PC-9 (cell line): ENCODE data around the gene PRB3.

Experiments
- EZH2 ChIP-seq: fragments of 200-600 bp; sonication (generic); IDR thresholded peaks from 2 replicates; pipeline ENCODE4 v1.8.0; 2017; ENCODE audit warnings: antibody characterized with exemption, low read depth
- TF ChIP-seq, protein P1 (sequence below): fragments of 200-600 bp; sonication (generic); conservative IDR thresholded peaks from 2 replicates; pipeline ENCODE4 v1.6.1; 2017; ENCODE audit warnings: mixed run types, antibody characterized with exemption, mild to moderate bottlenecking, moderate library complexity

DNA sequence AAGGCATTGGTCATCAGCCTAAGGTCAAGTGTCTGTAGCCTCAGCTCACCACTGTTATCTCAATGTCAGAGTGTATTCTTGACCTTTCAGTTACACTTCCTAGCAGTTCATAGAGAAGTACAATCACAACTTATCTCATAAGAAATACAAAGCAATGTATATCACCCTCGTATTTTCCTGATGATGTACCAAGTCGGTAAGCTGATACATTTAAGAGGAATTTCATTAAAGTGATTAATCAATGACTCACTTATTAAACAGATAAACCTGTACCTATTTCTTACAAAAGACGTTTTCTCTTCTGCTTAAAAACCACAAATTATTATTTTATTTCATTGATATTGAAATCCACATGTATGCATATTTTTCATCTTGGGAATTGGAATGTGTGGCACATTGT is 3.9 kb upstream of the PRB3 start:
- TF ChIP-seq, protein P1, sequence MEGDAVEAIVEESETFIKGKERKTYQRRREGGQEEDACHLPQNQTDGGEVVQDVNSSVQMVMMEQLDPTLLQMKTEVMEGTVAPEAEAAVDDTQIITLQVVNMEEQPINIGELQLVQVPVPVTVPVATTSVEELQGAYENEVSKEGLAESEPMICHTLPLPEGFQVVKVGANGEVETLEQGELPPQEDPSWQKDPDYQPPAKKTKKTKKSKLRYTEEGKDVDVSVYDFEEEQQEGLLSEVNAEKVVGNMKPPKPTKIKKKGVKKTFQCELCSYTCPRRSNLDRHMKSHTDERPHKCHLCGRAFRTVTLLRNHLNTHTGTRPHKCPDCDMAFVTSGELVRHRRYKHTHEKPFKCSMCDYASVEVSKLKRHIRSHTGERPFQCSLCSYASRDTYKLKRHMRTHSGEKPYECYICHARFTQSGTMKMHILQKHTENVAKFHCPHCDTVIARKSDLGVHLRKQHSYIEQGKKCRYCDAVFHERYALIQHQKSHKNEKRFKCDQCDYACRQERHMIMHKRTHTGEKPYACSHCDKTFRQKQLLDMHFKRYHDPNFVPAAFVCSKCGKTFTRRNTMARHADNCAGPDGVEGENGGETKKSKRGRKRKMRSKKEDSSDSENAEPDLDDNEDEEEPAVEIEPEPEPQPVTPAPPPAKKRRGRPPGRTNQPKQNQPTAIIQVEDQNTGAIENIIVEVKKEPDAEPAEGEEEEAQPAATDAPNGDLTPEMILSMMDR, result no peak
- TF ChIP-seq EZH2, result no peak
